HG02970 (cell line): ENCODE data around the gene KDM2B.

Experiments used
- ATAC-seq: cut with Tn5 transposase; IDR thresholded peaks from one replicate; pipeline ENCODE4 v1.9.1; 2021; ENCODE audit warnings: mild to moderate bottlenecking, moderate library complexity, moderate number of reproducible peaks; ENCODE audit not compliant: unreplicated experiment, low FRiP score

KDM2B gene

DNA sequence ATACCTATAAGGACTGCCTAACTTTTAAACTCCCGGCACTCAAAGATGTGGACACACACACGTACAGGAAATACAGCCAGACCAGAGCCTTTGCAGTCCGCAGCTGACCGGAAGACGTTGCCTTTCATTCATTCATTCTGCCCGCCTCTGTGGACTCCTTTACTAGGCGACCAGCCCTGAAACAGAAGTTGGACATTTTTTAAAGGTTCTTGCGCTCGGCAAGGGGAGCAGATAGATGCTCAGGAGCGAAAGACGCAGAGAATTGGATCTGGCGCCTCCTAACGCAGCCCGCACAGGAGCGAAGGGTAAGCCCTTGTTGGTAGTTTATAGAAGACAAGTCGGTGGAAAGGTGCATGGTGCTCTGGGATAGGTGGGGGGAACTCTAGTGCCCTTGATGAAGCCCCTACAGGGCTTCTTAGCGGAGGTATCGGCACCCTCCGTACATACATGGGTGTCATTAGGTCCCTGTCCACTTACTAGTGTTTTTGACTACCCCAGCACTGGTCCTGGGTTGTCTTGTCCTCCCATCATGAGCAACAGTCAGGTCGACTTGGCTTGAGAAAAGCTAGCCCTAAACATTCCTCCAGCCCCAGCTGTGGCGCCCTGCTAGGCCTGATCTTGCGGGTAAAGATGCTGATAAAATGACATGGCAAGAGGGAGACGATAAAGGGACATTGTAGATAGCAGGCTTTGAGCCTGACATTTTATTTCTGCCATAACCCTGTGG is at the start of gene KDM2B:
TSS of gene KDM2B (minus strand) at position 65 of the 727 bp plus-strand sequence. CDS start 112 bp downstream, outside the sequence.
- no peak for ATAC-seq

DNA sequence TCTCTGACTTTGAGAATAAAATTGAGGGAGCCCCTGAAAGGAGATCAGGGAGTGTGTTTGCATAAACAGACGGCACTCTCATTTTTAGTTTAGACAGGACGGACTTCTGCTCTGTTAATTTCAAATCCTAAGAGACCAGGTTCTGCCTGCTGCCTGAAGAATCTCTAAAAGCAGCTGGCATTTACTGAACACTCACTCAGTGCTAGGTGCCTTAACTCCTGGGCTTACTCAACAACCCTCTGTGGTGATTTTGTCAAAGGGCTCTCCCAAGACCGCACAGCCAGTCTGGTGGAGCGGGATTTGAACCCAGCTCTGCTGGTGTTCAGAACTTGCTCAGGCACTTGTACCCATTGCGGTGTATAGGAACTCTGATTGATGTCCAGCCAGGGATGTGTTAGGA is 47.7 kb upstream of the KDM2B start:
- no peak for ATAC-seq

DNA sequence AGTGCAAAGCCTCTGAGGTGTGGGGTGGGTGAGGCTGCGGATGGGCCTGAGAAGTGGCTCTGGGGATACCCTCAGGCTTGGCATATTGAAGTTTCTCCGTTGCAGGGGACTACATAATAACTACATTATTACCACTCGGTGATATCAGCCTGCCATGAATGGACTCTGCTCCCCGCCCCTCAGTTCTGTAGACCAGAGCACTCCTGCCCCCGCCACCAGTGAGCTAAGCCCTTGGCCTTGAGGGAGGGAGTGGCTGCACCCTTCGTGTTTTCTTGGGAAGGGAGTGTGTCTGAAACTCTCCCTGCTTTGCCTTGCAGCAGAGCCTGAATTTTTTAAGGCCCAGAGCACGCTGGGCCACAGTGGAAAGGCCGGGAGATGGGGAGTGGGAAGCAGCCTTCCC is 47.2 kb upstream of the KDM2B start:
- ATAC-seq = no peak

DNA sequence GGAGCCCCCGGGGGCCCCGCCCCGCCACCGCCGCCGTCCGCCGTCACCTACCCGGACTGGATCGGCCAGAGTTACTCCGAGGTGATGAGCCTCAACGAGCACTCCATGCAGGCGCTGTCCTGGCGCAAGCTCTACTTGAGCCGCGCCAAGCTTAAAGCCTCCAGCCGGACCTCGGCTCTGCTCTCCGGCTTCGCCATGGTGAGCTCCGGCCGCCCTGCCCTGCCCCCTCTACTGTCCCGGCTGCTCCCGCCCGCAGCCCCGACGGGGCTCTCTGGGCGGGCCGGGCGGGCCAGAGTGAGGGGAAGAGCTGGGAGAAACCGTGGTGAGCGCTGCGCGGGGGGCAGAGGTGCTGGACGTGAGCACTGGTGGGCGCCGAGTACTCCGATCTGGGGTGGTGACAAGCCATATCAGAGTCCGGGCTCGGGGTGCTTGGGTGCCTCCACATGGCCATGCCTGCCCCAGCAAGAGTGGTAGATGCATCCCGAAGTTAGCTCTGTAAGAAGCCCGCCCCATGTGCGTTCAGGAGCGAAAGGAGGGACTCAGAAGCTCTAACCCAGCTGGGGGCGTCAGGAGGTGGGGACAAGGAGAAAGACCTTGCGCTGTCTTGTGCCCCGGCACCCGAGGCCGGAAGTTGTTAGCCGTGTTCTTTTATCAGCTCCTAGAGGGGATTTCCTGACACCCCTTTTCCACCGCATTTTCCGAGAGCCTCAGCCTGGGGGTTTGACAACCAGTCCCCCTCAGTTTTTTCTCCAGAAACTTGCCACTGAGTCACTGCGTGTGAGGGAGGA is 46.2 kb upstream of the KDM2B start:
- peak; percentile 25 for ATAC-seq

DNA sequence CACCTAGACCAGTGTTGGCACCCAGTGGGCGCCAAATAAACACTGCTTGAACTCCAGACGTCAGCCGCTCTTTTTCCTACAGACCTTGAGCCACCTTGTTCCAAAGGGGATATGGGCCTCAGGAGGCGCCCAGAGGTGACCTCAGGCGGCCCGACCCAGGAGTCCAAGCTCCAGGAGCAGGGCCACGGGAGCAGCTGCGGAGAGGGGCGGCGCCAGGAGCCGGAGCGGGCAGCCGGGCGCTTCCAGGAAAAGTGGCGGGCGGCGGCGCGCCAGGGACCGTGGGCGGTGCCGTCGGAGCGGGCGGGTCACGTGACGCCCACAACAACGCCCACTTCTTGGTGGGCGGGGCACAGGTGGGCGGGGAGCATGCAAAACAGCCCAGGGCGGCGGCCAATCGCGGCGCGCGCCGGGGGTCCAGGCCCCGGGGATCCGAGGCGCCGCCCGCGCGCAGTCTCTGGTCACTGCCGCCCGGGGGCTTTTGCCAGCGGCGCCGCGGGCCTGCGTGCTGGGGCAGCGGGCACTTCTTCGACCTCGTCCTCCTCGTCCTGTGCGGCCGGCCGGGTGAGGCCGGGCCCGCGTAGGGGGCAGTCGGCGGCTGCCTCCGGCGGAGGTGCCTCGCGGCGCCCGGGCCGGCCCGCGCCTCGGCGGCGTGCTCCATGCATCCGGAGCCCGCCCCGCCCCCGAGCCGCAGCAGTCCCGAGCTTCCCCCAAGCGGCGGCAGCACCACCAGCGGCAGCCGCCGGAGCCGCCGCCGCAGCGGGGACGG is 45.4 kb upstream of the KDM2B start, which contains the start of gene ORAI1:
TSS of gene ORAI1 (plus strand) at position 444 of the 766 bp plus-strand sequence.
- peak; percentile 74 for ATAC-seq

DNA sequence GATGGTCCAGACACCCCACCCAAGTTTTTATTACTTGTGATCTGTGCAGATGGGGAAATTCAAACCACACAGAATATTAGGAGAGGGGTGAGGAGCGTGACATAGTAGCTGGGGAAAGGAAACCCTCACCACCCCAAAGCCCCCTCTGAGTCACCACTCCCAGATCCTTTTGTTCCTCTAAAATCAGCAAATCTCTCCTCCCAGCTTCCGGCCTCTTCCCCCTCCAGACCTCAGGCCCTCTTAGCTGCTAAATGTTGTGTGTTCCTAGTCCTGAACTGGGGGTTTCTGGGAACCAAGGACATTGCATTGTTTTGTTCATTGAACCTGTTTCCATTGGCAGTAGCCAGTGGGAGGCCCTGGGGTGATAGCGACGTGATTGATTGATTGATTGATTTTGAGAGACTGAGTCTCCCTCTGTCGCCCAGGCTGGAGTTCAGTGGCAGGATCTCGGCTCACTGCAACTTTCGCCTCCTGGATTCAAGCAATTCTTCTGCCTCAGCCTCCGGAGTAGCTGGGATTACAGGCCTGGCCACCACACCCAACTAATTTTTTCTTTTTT is 39.6 kb upstream of the KDM2B start:
- no peak for ATAC-seq

DNA sequence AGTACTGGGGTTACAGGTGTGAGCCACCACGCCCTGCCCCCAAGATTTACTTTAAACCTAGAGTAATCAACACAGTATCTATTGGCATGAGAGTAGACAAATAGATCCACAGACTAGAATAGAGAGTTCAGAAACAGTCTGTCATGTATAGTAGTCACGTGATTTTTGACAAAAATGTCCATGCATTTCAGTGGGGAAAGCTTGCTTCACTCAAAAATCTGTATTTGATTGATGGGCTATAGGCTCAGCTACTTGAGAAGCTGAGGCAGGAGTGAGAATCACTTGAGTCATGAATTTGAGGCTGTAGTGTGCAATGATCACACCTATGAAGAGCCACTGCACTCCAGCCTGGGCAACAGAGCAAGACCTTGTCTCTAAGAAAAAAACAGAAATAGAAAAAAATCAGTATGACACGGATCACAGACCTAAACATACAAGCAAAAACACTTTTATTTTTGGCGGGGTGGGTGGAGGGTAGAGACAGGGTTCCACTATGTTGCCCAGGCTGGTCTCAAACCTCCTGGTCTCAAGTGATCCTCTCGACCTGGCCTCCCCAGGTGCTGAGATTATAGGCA is 37.9 kb upstream of the KDM2B start:
- ATAC-seq = no peak

DNA sequence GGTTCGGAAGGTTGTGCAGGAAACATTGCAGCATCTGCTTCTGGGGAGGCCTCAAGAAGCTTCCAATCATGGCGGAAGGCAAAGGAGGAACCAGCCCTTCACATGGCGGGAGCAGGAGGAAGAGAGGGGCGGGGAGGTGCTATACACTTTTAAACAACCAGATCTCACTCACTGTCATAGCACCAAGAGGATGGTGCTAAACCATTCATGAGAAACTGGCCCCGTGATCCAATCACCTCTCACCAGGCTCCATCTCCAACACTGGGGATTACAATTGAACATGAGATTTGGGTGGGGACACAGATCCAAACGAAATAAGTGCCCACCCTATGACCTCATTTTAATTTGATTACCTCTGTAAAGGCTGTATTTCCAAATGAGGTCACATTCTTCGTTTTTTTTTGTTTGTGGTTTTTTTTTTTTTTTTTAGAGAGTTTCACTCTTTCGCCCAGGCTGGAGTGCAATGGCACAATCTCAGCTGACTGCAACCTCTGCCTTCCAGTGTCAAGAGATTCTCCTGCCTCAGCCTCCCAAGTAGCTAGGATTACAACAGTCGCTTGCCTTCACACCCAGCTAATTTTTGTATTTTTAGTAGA is 34.1 kb upstream of the KDM2B start:
- ATAC-seq = no peak

DNA sequence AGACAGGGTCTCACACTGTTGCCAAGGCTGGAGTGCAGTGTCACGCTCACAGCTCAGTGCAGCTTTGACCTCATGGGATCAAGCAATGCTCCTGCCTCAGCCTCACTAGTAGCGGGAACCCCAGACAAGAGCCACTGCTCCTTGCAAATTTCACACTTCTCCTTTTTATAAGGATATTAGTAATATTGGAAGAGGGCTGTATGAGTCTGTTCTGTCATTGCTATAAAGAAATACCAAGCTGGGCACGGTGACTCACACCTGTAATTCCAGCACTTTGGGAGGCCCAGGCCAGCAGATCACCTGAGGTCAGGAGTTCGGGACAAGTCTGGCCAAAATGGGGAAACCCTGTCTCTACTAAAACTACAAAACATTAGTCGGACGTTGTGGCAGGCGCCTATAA is 32.6 kb upstream of the KDM2B start:
- ATAC-seq = no peak

DNA sequence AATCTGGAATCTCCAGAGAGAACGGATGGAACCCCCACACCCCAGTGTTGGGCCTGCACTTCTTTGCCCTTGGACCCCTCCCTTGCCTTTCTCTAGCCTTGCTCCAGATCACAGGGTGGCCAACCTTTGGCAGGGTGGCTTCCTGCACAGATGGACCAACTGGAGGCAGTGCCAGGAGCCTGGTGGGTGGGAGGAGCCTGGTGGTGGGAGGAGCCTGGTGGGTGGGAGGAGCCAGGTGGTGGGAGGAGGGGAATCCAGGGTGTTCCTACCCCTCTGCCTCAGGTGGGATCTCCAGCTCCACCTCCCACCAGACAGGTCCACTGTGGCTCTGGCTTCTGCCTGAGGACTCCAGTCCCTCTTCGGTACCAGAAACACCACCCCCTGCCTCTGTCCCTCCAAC is 30.5 kb upstream of the KDM2B start:
- no peak for ATAC-seq

DNA sequence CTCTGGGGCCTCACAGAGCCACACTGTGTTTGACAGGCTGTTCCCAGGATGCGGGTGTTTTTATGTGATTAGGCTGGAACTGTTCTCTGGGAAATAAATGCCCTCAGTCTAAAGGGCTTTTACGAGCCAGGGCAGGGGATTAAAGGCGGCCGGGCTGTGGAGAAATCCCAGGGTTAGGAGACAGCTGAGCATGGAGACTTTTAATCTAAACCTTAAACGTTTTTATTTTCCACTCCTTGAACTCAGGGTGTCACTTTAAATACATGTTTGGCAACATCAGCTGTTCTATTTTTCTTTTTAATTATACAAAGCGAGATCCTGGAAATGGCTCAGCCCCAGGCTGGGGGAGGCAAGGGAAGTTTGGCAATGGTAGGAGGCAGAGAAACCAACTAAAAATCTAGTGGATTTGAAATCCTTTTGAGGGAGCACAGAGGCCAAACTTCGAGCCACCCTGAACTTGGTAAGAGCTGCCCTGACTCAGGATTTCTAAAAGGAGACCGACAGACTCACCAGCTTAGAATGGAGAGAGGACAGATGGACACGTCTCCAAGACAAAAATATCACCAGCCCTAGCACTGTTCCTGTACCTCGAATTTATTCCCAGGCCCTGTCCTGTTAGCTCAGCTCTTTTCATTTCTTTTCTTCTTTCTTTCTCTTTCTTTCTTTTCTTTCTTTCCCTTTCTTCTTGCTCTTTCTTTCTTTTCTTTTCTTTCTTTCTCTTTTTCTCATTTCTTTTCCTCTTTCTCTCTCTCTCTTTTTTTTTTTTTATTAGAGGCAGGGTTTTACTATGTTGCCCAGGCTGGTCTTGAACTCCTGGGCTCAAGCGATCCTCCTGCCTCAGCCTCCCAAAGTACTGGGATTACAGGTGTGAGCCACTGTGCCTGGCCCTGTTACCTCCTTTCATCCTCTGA is 29.7 kb upstream of the KDM2B start:
- ATAC-seq = no peak

DNA sequence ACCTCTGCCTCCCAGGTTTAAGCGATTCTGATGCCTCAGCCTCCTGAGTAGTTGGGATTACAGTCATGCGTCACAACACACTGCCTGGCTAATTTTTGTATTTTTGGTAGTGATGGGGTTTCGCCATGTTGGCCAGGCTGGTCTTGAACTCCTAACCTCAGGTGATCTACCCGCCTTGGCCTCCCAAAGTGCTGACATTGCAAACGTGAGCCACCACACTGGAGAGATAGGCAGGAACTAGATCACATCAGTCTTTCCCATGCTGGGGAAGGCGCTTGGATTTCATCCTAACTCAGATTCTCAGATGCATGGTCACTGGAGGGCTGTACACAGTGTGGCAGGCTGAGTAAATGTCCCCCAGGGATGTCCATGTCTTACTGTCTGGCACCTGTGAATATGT is 27.5 kb upstream of the KDM2B start:
- ATAC-seq = no peak

DNA sequence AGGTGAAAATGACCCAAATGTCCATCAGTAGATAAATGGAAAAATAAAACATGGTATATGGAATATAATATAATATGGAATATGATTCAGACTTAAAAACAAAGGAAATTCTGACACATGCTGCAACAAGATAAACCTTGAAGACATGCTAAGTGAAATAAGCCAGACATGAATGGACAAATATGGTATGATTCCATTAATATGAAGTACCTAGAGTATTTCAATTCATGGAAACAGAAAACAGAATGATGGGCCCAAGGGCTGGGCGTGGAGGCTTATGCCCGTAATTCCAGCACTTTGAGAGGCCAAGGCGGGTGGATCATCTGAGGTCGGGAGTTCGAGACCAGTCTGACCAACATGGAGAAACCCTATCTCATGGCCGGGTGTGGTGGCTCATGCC is 22.8 kb upstream of the KDM2B start:
- no peak for ATAC-seq

DNA sequence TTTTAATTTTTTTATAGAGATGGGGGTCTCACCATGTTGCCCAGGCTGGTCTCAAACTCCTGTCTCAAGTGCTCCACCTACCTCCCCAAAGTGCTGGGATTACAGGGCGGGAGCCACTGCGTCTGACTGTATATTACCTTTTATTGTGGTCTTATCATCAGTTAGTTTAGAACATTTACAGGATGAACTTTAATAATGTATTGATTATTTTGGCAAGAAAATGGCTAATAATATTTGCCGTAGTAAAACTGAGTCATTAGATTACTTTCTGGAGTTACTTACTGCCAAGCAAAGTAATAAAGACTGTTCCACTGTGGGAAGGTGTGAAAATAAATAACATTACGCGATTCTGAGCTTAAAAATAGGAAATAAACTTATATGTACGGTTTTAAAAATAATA is 21.9 kb upstream of the KDM2B start:
- ATAC-seq = no peak

DNA sequence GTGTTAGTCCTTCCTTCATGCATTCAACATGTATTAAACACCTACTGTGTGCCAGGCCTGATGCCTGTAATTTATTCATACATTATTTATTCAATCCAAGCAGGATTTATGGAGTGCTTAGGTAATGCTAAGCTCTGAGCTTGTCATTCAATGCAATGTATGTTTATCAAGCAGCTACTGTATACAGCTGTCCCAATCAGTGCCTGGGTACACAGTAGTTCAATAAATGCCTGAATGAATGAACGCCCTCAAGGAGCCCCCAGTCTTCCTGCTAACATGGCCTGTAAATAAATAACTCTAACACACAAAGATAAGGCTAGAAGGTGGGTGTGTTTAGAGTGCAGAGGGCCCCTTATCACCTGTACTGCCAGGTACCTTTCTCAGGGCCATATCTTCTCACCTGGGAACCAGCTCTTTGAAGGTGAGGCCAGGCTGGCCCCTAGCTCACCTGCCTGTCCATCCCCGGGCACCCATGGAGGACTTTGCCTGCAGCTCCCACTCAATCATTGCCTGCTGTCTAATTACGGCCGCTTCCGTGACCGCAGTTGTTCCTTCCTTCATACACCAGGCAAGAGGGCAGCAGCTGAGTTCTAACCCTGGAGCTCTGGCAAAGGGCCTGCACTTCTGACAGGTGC is 20.0 kb upstream of the KDM2B start:
- no peak for ATAC-seq

DNA sequence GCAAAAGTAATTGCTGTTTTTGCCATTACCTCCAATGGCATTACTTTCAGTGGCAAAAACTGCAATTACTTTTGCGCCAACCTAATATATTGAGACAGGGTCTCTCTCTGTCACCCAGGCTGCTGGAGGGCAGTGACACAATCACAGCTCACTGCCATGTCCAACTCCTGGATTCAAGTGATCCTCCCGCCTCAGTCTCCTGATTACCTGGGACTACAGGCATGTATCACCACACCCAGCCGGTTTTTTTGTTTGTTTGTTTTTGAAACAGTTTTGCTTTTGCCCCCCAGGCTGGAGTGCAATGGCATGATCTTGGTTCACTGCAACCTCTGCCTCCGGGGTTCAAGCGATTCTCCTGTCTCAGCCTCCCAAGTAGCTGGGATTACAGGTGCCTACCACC is 15.7 kb upstream of the KDM2B start:
- no peak for ATAC-seq

DNA sequence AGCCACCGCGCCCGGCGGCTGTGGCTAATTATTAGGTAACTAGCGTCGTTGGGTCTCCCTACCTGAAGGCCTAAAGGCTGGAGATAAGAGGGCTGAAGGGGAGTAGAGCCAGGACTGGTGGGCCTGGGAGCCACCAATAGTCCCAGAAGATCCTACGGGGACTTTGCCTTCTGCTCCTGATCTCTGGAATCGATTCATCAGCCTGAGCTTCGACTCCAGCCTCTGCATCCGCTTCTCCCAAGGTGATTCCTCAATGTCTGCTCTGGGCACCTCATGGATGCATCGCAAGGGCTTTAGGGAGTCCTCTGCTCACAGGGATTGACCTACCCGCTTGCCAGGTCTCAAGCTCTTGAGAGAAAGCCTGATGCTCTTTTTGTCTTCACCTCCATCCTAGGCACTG is 14.7 kb upstream of the KDM2B start:
- no peak for ATAC-seq

DNA sequence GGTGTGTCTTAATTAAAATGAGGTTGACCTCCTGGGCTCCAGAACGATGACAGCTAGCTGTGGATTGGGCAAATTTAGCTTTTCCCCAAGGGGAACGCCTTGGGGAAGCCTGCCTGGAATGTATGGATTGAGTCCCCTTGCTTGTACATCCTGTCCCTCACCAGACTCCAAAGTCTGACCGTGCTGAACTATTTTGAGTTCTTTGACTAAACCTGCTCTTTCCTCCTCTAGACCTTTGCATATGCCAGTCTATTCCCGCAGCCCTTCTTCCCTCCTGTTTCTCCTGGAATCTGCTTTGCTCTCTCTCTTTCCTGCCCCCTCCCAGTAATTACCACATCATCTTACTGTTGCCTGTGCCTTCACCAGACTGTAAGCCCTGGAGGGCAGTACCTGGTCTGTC is 11.5 kb upstream of the KDM2B start:
- no peak for ATAC-seq
